ENCODE results near the gene SLC22A2. TPM values are rescaled to one million over a fixed set of nuclear protein-coding genes. Genes with fewer than 3 reads are reported as not detected.
"Not testable (repeated sequence)": the region's sequence is repeated elsewhere in the genome, so short reads cannot be mapped to it uniquely, and the experiment has no call there.

The SLC22A2 gene
- total and polyA plus RNA-seq, 4 donors: not detected

DNA sequence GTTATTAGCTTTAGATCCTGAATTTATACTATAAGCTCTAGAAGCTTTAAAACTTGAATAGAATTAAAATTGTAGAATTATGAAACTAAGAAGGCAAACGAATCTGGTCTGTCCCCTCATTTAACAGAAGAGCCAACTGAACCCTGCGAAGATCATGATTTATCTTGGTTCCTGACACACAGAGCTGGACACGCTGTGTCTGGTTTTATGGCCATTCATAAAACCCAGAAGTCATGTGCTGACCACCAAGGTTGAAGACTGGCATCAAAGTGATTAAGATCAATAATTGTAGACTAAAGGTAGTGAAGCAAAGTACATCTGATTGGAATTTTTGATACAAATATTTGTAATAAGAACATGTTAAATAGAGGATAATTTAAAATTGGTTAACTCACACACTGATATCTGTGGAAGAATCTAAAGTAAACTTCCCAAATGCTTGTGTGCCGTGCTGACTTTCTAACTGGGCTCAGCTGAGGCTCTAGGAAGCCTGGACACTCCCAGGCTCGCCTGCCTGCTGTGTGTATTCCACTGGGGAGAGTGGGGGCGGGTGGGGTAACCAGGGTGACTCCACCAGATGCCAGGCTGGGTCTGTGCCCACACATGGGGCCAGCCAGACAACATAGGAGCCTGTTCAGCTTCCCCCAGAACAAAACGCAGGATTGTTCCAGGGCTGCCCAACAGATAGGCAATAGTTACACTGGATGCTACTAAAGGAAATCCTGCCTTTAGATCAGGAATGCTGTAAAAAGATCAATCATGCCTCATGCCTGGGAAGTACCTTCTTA lies 47.5 kb upstream of the SLC22A2 start:
- H3K9me3 ChIP-seq (ENCODE audit: control insufficient read depth in 4 of 4, low read length in 3 of 4): peaks cover 0 to 2% (median 0%) of the 10 kb centered on the region in 4 donors
- whole genome bisulfite sequencing: 59% methylated on average over 7 of the region's 7 CpGs
- TF ChIP-seq RXRA (IDR thresholded peaks at IDR 0.05) (no peak), YY1 (IDR thresholded peaks at IDR 0.05) (no peak), GABPA (IDR thresholded peaks at IDR 0.05 in 1 of 2, conservative IDR thresholded peaks at IDR 0.05 in 1 of 2) (no peak), FOXA2 (IDR thresholded peaks at IDR 0.05) (no peak), MAX (IDR thresholded peaks at IDR 0.05) (no peak), HNF4A (conservative IDR thresholded peaks at IDR 0.05) (no peak)
- H3K27me3 ChIP-seq (ENCODE audit: control insufficient read depth in 4 of 4, insufficient read depth in 4 of 4, low read length in 3 of 4): no peaks in the 10 kb centered on the region
- H3K36me3 ChIP-seq (ENCODE audit: control insufficient read depth in 4 of 4, insufficient read depth in 3 of 4, low read depth in 1 of 4, low read length in 3 of 4): no peaks in the 10 kb centered on the region
- no peak overlapping the region for H3K4me3 ChIP-seq (ENCODE audit: low read depth in 1 of 3, low read length in 3 of 3)
- no peak overlapping the region for H3K27ac ChIP-seq (ENCODE audit: low read depth in 1 of 2, low read length in 2 of 2)
- H3K4me1 ChIP-seq (ENCODE audit: control insufficient read depth in 4 of 4, insufficient read depth in 4 of 4, low read length in 3 of 4): no peaks in the 10 kb centered on the region
- no peak overlapping the region for H3K9ac ChIP-seq (ENCODE audit: low read depth in 1 of 2, low read length in 2 of 2)
- no peak for DNase-seq (ENCODE audit: low spot score)

- Histone ChIP-seq H3K4me3 (ENCODE audit: low read depth in 1 of 3, low read length in 3 of 3) (no peak overlapping the region), H3K9me3 (ENCODE audit: control insufficient read depth in 4 of 4, low read length in 3 of 4) (no peaks in the 10 kb centered on the region), H3K4me1 (ENCODE audit: control insufficient read depth in 4 of 4, insufficient read depth in 4 of 4, low read length in 3 of 4) (peaks cover 0 to 4% (median 0%) of the 10 kb centered on the region in 4 donors), H3K27me3 (ENCODE audit: control insufficient read depth in 4 of 4, insufficient read depth in 4 of 4, low read length in 3 of 4) (no peaks in the 10 kb centered on the region), H3K36me3 (ENCODE audit: control insufficient read depth in 4 of 4, insufficient read depth in 3 of 4, low read depth in 1 of 4, low read length in 3 of 4) (no peaks in the 10 kb centered on the region), H3K9ac (ENCODE audit: low read depth in 1 of 2, low read length in 2 of 2) (no peak overlapping the region), H3K27ac (ENCODE audit: low read depth in 1 of 2, low read length in 2 of 2) (no peak overlapping the region)
- DNase-seq (ENCODE audit: low spot score): no peak
- 74% methylated on average over 2 of the region's 2 CpGs for WGBS
- TF ChIP-seq SP1 (IDR thresholded peaks at IDR 0.05): no peak
Observed at GRCh38 chr6:160303806-160304205, 45.2 kb upstream of the SLC22A2 start.

DNA sequence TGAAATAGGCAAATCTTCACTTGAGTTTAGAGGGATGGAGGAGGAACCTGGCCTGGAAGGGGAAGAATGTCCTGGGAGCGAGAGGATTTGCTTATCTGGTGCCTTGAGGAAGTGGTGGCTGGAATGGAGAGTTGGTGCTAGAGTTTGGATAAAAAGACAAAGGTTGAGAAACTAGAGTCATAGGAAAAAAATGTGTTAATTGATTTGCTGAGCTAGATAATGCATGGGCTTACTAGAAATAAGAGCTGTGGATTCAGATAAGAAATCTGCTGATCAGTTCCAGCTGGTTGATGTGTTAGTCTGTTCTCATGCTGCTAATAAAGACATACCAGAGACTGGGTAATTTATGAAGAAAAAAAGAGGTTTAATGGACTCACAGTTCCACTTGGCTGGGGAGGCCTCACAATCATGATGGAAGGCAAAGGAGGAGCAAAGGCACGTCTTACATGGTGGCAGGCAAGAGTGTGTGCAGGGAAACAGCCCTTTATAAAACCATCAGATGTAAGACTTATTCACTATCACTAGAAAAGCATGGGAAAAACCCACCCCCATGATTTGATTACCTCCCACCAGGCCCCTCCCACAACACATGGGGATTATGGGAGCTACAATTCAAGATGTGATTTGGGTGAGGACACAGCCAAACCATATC lies 43.9 kb upstream of the SLC22A2 start:
- not testable (repeated sequence) for H3K4me3 ChIP-seq (ENCODE audit: low read depth in 1 of 3, low read length in 3 of 3); H3K36me3 ChIP-seq (ENCODE audit: control insufficient read depth in 4 of 4, insufficient read depth in 3 of 4, low read depth in 1 of 4, low read length in 3 of 4); H3K4me1 ChIP-seq (ENCODE audit: control insufficient read depth in 4 of 4, insufficient read depth in 4 of 4, low read length in 3 of 4); H3K9ac ChIP-seq (ENCODE audit: low read depth in 1 of 2, low read length in 2 of 2); H3K9me3 ChIP-seq (ENCODE audit: control insufficient read depth in 4 of 4, low read length in 3 of 4); H3K27me3 ChIP-seq (ENCODE audit: control insufficient read depth in 4 of 4, insufficient read depth in 4 of 4, low read length in 3 of 4); DNase-seq (ENCODE audit: low spot score); H3K27ac ChIP-seq (ENCODE audit: low read depth in 1 of 2, low read length in 2 of 2)
- WGBS: 89% methylated on average over 2 of the region's 2 CpGs

DNA sequence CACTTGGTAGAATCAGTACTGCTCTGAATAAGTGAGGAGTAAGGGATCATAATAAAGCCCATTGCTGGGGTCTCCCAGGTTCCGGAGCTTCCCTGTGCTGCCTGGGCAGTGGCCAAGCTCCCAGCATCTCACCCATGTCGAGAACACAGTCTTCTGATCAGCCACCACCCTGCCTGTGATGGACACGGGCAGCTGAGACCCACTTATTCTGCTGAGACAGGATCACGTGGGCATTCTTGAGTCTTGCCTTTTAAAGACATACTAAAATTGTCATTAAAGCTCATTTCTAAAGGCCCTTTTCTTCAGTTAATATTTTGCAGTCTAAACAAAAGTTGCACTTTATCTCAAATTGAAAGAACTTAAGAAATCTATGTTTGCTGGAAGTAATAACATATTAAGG lies 42.7 kb upstream of the SLC22A2 start:
- TF ChIP-seq FOXA2 (IDR thresholded peaks at IDR 0.05) (no peak), SP1 (IDR thresholded peaks at IDR 0.05) (no peak), HNF4A (conservative IDR thresholded peaks at IDR 0.05) (no peak), ATF3 (IDR thresholded peaks at IDR 0.05) (no peak), GABPA (IDR thresholded peaks at IDR 0.05 in 1 of 2, conservative IDR thresholded peaks at IDR 0.05 in 1 of 2) (no peak), TAF1 (conservative IDR thresholded peaks at IDR 0.05) (no peak), FOXA1 (IDR thresholded peaks at IDR 0.05) (no peak), NR2F2 (IDR thresholded peaks at IDR 0.05) (no peak), JUND (IDR thresholded peaks at IDR 0.05) (no peak)
- TF ChIP-seq, protein P1, sequence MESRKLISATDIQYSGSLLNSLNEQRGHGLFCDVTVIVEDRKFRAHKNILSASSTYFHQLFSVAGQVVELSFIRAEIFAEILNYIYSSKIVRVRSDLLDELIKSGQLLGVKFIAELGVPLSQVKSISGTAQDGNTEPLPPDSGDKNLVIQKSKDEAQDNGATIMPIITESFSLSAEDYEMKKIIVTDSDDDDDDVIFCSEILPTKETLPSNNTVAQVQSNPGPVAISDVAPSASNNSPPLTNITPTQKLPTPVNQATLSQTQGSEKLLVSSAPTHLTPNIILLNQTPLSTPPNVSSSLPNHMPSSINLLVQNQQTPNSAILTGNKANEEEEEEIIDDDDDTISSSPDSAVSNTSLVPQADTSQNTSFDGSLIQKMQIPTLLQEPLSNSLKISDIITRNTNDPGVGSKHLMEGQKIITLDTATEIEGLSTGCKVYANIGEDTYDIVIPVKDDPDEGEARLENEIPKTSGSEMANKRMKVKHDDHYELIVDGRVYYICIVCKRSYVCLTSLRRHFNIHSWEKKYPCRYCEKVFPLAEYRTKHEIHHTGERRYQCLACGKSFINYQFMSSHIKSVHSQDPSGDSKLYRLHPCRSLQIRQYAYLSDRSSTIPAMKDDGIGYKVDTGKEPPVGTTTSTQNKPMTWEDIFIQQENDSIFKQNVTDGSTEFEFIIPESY (IDR thresholded peaks at IDR 0.05): no peak
- no peaks in the 10 kb centered on the region for H3K9me3 ChIP-seq (ENCODE audit: control insufficient read depth in 4 of 4, low read length in 3 of 4)
- WGBS: 88% methylated on average over 4 of the region's 4 CpGs
- H3K36me3 ChIP-seq (ENCODE audit: control insufficient read depth in 4 of 4, insufficient read depth in 3 of 4, low read depth in 1 of 4, low read length in 3 of 4): no peaks in the 10 kb centered on the region
- no peak overlapping the region for H3K9ac ChIP-seq (ENCODE audit: low read depth in 1 of 2, low read length in 2 of 2)
- H3K27ac ChIP-seq (ENCODE audit: low read depth in 1 of 2, low read length in 2 of 2): no peak overlapping the region
- no peak for DNase-seq (ENCODE audit: low spot score)
- no peaks in the 10 kb centered on the region for H3K27me3 ChIP-seq (ENCODE audit: control insufficient read depth in 4 of 4, insufficient read depth in 4 of 4, low read length in 3 of 4)
- peaks cover 0 to 6% (median 0%) of the 10 kb centered on the region in 4 donors for H3K4me1 ChIP-seq (ENCODE audit: control insufficient read depth in 4 of 4, insufficient read depth in 4 of 4, low read length in 3 of 4)
- H3K4me3 ChIP-seq (ENCODE audit: low read depth in 1 of 3, low read length in 3 of 3): no peak overlapping the region

Data from liver (tissue), 9 donors.